Stimulated activated CD4-positive, alpha-beta T cell treated with anti-CD3 and anti-CD28 coated beads, Interleukin-15, amount 100 ng/mL, for 48 hours (primary cell): ENCODE results near the gene GBE1.
"Not testable (repeated sequence)": the region's sequence is repeated elsewhere in the genome, so short reads cannot be mapped to it uniquely, and the experiment has no call there.

Experiments used
- DNase-seq, 2 donors: peaks; one replicate each; pipeline ENCODE4 v3.0.0-alpha.2; 2020; ENCODE audit warnings: low read depth in 2 of 2

Gene GBE1

GRCh38 chr3:81531263-81531662 is 230.2 kb downstream of the GBE1 start:
- no peak for DNase-seq

GRCh38 chr3:81530180-81530939 is 231.1 kb downstream of the GBE1 start:
- DNase-seq: no peak

DNA sequence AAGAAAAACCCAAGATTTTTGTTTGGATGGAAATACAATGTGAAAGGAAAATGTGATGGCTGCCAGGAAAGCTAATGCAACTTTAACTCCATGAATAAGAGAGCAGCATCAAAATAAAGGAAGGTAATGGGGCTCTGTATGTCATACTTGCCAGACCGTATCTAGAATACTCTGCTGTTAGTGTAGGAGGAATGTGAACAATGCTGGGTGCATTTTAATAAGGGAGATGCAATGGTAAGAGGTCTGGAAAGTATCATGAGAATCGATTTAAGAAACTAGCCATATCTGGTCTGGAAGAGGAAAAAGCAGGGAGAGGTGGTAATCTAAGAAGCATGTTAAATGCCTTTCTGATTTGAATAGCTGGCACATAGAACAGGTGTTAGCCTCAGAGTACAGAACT is 239.6 kb downstream of the GBE1 start:
- no peak for DNase-seq

DNA sequence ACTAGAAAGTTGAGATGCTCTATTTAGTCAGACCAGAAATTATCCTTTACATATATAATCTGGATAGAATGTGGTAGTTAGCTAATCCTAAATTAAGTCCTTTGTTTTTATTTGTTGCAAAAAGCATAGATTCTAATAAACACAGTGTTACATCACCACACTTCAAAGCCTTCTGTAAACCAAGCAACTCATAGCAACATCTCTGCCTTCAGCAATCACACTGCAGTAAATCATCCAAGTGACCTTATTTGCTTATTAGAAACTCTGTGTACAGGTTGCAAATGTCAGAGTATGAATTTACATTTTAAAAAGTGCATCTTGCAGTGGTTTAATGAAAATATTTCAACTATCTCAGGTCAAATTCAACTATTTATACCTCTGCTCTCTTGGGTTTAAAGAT is 242.5 kb downstream of the GBE1 start:
- no peak for DNase-seq

DNA sequence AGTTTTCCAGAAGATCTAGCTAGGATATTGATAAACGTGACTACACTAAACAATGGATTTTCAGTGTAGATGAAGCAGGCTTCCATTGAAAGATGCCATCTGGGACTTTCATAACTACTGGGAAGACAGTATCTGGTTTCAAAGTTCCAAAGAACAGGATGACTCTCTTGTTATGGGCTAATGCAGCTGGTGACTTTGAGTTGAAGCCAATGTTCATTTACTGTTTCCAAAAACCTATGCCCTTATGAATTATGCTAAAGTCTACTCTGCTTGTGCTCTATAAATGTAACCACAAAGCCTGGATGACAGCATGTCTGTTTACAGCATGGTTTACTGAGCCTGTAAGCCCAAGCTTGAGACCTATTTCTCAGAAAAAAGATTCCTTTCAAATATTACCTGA is 245.4 kb downstream of the GBE1 start:
- DNase-seq: no peak

GRCh38 chr3:81513591-81513990 is 247.9 kb downstream of the GBE1 start:
- DNase-seq: no peak

- DNase-seq: no peak
Observed at GRCh38 chr3:81503026-81503425, 258.4 kb downstream of the GBE1 start.

GRCh38 chr3:81502236-81502635 is 259.2 kb downstream of the GBE1 start:
- no peak for DNase-seq

- DNase-seq: no peak
Observed at GRCh38 chr3:81500039-81500438, 261.4 kb downstream of the GBE1 start.

DNA sequence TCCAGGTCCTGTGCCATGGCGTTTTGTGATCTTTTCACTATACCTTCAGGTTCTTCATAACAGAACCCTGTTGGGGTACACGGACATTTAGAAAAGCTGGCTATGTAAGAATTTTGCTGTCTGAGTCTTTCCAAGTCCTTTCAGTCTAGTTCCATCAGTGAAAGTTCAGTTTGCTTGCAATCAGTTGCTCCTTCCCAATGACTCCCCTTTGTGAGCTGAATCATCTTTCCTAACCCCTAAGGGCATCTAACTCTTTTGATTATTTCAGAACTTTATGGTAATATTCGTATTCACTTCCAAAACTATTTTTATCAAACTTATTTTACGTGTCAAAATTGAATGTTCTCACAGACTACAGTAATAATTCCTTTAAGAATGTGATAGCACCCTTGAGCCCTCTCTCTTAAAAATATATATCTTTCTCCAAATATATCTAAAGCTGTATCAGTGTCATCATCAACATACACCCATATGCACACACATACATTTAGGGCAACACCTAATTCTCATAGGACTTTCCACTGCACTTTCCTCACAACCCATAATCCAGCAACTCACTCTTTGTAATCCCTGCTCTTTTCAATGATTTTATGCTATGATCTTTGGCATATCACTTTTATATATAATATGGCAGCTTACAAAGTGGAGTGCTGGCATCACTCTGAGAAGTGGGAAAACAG is 263.7 kb downstream of the GBE1 start:
- DNase-seq: no peak

DNA sequence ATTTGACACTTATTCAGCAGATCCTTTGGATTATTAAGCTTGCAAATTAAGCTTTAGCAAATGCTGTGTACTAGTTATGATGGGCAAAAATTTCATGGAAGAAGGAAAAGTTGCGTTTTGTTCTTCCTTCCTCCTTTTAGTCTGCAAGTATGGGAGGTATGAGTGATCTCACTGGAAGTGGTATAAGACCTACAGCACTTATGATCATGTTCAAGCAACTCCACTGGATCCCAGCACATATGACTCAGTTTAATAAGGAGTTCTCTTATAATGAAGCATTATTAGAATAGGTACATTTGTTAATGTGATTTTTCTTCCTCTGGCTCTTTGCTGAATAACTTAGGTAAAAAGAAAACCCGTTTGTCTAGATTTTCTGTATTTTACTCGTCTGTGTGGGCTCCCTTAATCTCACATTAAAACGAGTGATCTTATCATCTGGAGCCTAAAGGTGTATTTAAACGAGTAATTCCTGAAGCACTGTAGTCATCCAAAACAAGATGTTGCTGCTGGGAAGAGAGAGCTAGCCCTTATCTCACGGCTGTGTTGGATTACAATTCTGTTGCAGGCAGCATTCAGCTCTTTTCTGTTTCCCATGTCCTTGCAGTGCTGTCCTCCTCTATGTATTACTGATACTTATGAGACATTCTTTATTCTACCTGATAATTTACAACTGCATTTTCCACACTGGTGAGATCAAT is 264.9 kb downstream of the GBE1 start:
- DNase-seq: no peak

DNA sequence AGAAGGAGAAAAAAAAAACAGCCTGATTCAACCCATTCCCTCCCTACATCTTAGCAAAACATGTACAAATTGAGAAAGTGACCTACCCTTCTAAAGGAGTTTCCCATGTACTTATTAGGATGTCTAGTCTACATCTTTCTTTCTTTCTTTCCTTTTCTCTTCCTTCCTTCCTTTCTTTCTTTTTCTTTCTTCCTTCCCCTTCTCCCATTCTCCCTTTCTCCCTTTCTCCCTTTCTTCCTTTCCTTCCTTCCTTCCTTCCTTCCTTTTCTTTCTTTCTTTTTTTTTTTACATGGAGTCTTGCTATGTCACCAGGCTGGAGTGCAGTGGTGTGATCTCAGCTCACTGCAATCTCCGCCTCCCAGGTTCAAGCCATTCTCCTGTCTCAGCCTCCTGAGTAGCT is 269.0 kb downstream of the GBE1 start:
- DNase-seq: not testable (repeated sequence)

- DNase-seq: no peak
Observed at GRCh38 chr3:81492040-81492439, 269.4 kb downstream of the GBE1 start.

DNA sequence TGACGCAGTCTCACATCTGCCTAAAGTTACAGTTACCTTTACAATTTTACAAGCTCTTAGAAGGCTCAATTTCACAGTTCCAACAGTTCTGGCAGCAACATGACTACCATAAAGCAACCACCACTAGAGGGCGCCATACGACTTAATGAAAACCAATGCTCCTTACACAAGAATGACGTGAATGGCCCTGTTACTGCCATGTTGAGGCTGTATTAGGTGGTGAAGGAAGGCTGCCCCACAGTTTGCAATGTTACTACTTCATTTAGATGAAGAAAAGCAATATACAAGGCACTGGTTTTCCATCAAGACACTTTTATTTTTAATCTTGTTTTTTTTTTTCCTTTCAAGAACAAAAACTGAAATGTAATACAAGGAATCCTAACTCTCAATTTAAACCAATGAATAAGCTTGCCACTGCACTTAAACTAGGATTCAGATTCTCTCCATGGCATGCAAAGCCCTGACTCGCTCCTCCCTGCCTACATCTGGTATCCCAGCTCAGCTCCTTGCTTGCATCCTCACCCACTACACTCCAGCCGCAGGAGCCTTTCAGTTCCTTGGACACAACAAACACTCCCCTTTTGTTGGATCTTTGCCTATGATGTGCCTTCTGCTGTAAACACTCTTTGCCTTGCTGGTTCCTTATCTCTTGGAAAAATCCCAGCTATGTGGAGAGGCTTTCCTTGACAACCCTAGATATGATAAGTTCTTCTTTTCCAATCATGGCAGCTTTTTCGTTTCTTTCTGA is 270.7 kb downstream of the GBE1 start:
- peak; percentile 56 to 66 for DNase-seq

GRCh38 chr3:81485444-81485865 is 276.0 kb downstream of the GBE1 start:
- DNase-seq: no peak

- no peak for DNase-seq
Observed at GRCh38 chr3:81484520-81484919, 276.9 kb downstream of the GBE1 start.

DNA sequence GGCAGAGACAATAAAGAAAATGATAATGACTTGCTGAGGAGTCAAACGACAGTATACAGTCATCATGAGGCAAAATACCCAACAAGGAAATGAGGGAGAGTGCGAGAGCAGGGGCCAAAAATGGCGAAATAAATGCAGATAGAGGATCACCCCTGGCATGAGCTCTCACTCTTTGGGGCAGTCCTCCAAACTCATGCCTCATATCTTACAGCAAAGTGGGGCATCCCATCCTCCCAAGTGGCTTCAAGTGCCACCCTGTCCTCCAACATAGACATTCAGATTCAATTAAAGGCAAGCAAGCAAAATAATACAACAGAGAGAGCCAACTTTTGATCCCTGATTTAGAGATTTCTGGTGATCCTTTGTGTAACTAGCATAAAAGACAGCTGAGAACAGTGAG is 278.4 kb downstream of the GBE1 start:
- no peak for DNase-seq

DNA sequence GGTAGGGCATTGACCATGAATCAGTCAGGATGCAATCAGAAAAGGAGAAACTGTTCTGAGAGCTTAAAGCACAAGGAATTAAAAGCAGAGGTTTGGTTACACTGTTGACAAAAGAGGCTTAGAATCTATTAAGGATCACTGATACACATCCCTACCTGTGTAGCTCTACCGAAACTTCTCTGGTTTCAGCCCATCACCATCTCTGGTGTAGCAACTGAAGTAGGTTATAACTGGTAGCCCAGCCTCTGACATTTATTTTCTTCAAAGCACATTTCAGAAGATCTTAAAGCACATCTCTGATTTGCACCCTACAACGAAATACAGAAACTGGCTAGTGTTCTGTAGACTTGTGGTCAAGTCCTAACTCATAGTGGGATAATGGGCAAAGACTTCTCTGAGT is 283.7 kb downstream of the GBE1 start:
- DNase-seq: no peak

DNA sequence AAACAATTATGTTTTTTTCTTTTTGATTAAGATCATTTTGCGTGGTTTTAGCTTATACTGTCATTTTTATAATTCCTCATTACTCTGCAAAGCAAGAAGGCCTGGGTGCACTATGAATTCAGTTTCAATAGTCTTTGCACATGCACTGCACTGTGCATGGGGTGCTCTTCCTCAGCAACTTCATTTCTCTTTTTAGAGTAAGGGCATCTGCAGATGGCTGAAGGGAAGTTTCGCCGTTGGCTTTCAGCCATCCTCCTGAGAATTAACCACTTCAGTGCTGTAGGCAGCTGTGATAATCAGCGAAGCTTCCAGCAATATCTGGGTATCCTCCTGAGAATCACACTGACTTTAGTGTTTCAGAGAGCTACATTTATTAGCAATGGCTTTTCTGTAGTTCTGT is 284.8 kb downstream of the GBE1 start:
- DNase-seq: no peak

DNA sequence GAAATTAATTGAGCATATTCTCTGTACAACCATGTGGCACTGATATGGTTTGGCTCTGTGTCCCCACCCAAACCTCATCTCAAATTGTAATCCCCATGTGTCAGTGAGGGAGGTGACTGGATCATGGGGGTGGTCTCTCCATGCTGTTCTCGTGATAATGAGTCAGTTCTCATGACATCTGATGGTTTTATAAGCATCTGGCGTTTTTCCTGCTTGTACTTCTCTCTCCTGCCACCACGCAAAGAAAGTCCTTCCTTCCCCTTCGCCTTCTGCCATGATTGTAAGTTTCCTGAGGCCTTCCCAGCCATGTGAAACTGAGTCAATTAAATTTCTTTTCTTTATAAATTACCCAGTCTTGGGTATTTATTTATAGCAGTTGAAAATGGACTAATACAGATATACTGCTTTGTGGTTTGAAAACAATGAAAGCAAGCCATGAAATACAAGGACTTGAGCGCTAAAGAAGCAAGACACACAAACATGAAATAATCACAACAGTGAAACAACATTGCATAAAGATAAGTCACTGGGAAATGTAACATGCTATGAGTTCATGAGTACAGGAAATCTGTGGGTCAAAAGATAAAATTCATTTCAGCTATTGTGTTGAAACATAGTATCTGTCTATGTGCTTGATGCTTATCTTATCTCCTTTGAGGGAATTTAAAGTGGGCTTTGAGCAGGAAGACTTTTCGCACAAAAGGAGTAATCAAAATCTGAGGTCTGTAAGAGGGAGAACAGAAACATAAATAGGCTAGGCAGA is 288.7 kb downstream of the GBE1 start:
- DNase-seq: no peak

GRCh38 chr3:81470524-81471278 is 290.7 kb downstream of the GBE1 start:
- DNase-seq: no peak
